ENCODE results near the gene SLC47A1.

DNA sequence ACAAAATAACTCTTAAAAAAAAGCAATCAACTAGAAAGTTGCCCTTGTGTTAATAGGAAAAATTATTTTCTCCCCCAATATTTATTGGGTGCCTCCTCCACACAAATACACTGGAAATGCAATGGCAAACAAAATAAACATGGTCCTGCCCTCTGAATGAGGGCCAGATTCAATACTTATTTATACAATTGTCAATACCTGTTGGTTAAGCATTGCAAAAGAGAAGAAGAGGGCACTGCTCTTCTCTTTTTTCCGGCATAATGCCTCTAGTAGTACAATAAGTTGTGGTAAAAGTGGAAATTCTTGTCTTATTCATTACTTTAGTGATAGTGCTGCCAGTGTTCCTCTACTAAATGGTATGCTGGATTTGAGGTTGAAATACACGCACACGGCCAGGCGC is 92.4 kb downstream of the SLC47A1 start:
- TF ChIP-seq, protein P1, sequence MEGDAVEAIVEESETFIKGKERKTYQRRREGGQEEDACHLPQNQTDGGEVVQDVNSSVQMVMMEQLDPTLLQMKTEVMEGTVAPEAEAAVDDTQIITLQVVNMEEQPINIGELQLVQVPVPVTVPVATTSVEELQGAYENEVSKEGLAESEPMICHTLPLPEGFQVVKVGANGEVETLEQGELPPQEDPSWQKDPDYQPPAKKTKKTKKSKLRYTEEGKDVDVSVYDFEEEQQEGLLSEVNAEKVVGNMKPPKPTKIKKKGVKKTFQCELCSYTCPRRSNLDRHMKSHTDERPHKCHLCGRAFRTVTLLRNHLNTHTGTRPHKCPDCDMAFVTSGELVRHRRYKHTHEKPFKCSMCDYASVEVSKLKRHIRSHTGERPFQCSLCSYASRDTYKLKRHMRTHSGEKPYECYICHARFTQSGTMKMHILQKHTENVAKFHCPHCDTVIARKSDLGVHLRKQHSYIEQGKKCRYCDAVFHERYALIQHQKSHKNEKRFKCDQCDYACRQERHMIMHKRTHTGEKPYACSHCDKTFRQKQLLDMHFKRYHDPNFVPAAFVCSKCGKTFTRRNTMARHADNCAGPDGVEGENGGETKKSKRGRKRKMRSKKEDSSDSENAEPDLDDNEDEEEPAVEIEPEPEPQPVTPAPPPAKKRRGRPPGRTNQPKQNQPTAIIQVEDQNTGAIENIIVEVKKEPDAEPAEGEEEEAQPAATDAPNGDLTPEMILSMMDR (IDR thresholded peaks at IDR 0.05) = no peak
- no peak for TF ChIP-seq POLR2A (IDR thresholded peaks at IDR 0.05)
